ENCODE results near the gene CNGA3. TPM values are rescaled to one million over a fixed set of nuclear protein-coding genes. Genes with fewer than 3 reads are reported as not detected.

The CNGA3 gene
- total and polyA plus RNA-seq, 2 experiments from 2014 or later, result not detected

DNA sequence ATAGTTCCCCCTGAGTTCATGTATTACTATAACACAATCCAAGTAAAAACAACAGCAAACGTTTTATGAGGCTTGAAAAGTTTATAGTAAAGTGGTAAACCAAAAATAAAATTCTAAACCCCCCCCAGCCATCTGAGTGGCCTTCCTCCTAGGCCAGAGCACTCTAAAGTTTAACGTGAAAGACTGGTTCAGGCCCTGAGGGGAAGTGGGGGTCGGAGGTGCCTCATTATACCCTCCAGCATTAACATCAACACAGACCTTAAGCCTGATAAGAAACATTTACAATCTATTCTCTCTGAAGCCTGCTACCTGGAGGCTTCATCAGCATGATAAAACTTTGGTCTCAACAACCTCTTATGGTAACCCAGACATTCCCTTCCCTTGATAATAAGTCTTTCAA lies 29.0 kb upstream of the CNGA3 start:
- Mint-ChIP-seq H3K4me1 (peaks cover 28% of the 10 kb centered on the region), H3K27me3 (ENCODE audit: insufficient read depth, low read depth, poor library complexity) (peaks cover 6% of the 10 kb centered on the region), H3K9me3 (peaks cover 48% of the 10 kb centered on the region), H3K36me3 (ENCODE audit: low read depth) (peaks cover 47% of the 10 kb centered on the region), H3K27ac (peak overlapping the region; percentile 35; the same call in 1 of the 2 replicates), H3K4me3 (no peak overlapping the region)
- no peak overlapping the region for H3K4me3 ChIP-seq
- 0 out of 2 replicates have a peak, but pooled peaks cover 6% of the 10 kb centered on the region for H3K36me3 ChIP-seq (ENCODE audit: insufficient read depth)
- no peaks in the 10 kb centered on the region for H3F3A ChIP-seq (replicated peaks; ENCODE audit: low read depth)
- peaks cover 10% of the 10 kb centered on the region for H3K4me1 ChIP-seq (ENCODE audit: insufficient read depth)
- peak; percentile 66 for ATAC-seq
- no peaks in the 10 kb centered on the region for H3K79me2 ChIP-seq (replicated peaks; ENCODE audit: insufficient read depth)
- H3K9me2 ChIP-seq (ENCODE audit: insufficient read depth), result 0 out of 2 replicates have a peak, but pooled peaks cover 3% of the 10 kb centered on the region
- peak overlapping the region; percentile 34 for H2AFZ ChIP-seq
- H3K27me3 ChIP-seq (ENCODE audit: insufficient read depth), result no peaks in the 10 kb centered on the region
- H3K4me2 ChIP-seq, result peak overlapping the region; percentile 59; the same call in 1 of the 2 replicates
- DNase-seq (ENCODE audit: low spot score), result no peak
- no peaks in the 10 kb centered on the region for H4K20me1 ChIP-seq (replicated peaks; ENCODE audit: insufficient read depth)
- no peak overlapping the region for H3K27ac ChIP-seq (ENCODE audit: low read depth)
- no peak for TF ChIP-seq POLR2AphosphoS5 (IDR thresholded peaks at IDR 0.05; ENCODE audit: low read depth)
- no peak for TF ChIP-seq EZH2phosphoT487 (IDR thresholded peaks at IDR 0.05; ENCODE audit: unreplicated experiment)
- TF ChIP-seq CREB1 (CRISPR knock-in tag; IDR thresholded peaks at IDR 0.05; ENCODE audit: low read depth), result no peak
- TF ChIP-seq, protein P1, sequence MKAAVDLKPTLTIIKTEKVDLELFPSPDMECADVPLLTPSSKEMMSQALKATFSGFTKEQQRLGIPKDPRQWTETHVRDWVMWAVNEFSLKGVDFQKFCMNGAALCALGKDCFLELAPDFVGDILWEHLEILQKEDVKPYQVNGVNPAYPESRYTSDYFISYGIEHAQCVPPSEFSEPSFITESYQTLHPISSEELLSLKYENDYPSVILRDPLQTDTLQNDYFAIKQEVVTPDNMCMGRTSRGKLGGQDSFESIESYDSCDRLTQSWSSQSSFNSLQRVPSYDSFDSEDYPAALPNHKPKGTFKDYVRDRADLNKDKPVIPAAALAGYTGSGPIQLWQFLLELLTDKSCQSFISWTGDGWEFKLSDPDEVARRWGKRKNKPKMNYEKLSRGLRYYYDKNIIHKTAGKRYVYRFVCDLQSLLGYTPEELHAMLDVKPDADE (IDR thresholded peaks at IDR 0.05), result no peak
- TF ChIP-seq ZNF331 (CRISPR knock-in tag; IDR thresholded peaks at IDR 0.05; ENCODE audit: low read depth), result no peak
- no peak for TF ChIP-seq NANOG (IDR thresholded peaks at IDR 0.05; ENCODE audit: borderline replicate concordance)
- no peak for TF ChIP-seq ZNF114 (CRISPR knock-in tag; IDR thresholded peaks at IDR 0.05)
- TF ChIP-seq, protein P2, sequence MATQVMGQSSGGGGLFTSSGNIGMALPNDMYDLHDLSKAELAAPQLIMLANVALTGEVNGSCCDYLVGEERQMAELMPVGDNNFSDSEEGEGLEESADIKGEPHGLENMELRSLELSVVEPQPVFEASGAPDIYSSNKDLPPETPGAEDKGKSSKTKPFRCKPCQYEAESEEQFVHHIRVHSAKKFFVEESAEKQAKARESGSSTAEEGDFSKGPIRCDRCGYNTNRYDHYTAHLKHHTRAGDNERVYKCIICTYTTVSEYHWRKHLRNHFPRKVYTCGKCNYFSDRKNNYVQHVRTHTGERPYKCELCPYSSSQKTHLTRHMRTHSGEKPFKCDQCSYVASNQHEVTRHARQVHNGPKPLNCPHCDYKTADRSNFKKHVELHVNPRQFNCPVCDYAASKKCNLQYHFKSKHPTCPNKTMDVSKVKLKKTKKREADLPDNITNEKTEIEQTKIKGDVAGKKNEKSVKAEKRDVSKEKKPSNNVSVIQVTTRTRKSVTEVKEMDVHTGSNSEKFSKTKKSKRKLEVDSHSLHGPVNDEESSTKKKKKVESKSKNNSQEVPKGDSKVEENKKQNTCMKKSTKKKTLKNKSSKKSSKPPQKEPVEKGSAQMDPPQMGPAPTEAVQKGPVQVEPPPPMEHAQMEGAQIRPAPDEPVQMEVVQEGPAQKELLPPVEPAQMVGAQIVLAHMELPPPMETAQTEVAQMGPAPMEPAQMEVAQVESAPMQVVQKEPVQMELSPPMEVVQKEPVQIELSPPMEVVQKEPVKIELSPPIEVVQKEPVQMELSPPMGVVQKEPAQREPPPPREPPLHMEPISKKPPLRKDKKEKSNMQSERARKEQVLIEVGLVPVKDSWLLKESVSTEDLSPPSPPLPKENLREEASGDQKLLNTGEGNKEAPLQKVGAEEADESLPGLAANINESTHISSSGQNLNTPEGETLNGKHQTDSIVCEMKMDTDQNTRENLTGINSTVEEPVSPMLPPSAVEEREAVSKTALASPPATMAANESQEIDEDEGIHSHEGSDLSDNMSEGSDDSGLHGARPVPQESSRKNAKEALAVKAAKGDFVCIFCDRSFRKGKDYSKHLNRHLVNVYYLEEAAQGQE (IDR thresholded peaks at IDR 0.05; ENCODE audit: unreplicated experiment), result no peak
- TF ChIP-seq, protein P3, sequence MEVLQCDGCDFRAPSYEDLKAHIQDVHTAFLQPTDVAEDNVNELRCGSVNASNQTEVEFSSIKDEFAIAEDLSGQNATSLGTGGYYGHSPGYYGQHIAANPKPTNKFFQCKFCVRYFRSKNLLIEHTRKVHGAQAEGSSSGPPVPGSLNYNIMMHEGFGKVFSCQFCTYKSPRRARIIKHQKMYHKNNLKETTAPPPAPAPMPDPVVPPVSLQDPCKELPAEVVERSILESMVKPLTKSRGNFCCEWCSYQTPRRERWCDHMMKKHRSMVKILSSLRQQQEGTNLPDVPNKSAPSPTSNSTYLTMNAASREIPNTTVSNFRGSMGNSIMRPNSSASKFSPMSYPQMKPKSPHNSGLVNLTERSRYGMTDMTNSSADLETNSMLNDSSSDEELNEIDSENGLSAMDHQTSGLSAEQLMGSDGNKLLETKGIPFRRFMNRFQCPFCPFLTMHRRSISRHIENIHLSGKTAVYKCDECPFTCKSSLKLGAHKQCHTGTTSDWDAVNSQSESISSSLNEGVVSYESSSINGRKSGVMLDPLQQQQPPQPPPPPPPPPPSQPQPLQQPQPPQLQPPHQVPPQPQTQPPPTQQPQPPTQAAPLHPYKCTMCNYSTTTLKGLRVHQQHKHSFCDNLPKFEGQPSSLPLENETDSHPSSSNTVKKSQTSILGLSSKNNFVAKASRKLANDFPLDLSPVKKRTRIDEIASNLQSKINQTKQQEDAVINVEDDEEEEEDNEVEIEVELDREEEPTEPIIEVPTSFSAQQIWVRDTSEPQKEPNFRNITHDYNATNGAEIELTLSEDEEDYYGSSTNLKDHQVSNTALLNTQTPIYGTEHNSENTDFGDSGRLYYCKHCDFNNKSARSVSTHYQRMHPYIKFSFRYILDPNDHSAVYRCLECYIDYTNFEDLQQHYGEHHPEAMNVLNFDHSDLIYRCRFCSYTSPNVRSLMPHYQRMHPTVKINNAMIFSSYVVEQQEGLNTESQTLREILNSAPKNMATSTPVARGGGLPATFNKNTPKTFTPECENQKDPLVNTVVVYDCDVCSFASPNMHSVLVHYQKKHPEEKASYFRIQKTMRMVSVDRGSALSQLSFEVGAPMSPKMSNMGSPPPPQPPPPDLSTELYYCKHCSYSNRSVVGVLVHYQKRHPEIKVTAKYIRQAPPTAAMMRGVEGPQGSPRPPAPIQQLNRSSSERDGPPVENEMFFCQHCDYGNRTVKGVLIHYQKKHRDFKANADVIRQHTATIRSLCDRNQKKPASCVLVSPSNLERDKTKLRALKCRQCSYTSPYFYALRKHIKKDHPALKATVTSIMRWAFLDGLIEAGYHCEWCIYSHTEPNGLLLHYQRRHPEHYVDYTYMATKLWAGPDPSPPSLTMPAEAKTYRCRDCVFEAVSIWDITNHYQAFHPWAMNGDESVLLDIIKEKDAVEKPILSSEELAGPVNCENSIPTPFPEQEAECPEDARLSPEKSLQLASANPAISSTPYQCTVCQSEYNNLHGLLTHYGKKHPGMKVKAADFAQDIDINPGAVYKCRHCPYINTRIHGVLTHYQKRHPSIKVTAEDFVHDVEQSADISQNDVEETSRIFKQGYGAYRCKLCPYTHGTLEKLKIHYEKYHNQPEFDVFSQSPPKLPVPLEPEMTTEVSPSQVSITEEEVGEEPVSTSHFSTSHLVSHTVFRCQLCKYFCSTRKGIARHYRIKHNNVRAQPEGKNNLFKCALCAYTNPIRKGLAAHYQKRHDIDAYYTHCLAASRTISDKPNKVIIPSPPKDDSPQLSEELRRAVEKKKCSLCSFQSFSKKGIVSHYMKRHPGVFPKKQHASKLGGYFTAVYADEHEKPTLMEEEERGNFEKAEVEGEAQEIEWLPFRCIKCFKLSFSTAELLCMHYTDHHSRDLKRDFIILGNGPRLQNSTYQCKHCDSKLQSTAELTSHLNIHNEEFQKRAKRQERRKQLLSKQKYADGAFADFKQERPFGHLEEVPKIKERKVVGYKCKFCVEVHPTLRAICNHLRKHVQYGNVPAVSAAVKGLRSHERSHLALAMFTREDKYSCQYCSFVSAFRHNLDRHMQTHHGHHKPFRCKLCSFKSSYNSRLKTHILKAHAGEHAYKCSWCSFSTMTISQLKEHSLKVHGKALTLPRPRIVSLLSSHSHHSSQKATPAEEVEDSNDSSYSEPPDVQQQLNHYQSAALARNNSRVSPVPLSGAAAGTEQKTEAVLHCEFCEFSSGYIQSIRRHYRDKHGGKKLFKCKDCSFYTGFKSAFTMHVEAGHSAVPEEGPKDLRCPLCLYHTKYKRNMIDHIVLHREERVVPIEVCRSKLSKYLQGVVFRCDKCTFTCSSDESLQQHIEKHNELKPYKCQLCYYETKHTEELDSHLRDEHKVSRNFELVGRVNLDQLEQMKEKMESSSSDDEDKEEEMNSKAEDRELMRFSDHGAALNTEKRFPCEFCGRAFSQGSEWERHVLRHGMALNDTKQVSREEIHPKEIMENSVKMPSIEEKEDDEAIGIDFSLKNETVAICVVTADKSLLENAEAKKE (CRISPR knock-in tag; IDR thresholded peaks at IDR 0.05), result no peak
- TF ChIP-seq STAT1 (IDR thresholded peaks at IDR 0.05; ENCODE audit: unreplicated experiment), result no peak
- TF ChIP-seq JUNB (IDR thresholded peaks at IDR 0.05; ENCODE audit: unreplicated experiment), result no peak
- TF ChIP-seq, protein P4, sequence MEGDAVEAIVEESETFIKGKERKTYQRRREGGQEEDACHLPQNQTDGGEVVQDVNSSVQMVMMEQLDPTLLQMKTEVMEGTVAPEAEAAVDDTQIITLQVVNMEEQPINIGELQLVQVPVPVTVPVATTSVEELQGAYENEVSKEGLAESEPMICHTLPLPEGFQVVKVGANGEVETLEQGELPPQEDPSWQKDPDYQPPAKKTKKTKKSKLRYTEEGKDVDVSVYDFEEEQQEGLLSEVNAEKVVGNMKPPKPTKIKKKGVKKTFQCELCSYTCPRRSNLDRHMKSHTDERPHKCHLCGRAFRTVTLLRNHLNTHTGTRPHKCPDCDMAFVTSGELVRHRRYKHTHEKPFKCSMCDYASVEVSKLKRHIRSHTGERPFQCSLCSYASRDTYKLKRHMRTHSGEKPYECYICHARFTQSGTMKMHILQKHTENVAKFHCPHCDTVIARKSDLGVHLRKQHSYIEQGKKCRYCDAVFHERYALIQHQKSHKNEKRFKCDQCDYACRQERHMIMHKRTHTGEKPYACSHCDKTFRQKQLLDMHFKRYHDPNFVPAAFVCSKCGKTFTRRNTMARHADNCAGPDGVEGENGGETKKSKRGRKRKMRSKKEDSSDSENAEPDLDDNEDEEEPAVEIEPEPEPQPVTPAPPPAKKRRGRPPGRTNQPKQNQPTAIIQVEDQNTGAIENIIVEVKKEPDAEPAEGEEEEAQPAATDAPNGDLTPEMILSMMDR (conservative IDR thresholded peaks at IDR 0.05; ENCODE audit: low read depth in 2 of 2), result no peak
- no peak for TF ChIP-seq EZH2 (IDR thresholded peaks at IDR 0.05; ENCODE audit: low read depth, unreplicated experiment)

All from GM23338 (cell line).